ENCODE measurements around the gene RBM39. TPM values are rescaled to one million over a fixed set of nuclear protein-coding genes. Genes with fewer than 3 reads are reported as not detected.
"Not testable (repeated sequence)": the region's sequence is repeated elsewhere in the genome, so short reads cannot be mapped to it uniquely, and the experiment has no call there.

RBM39 gene
- total RNA-seq, 1 donor = 256 TPM

- no peak for DNase-seq (ENCODE audit: low read depth in 2 of 3, low spot score in 2 of 3)
These were observed 51.8 kb downstream of the RBM39 start for GRCh38 chr20:35690265-35690664.

GRCh38 chr20:35686872-35687271 is 55.2 kb downstream of the RBM39 start:
- DNase-seq (ENCODE audit: low read depth in 2 of 3, low spot score in 2 of 3) = not testable (repeated sequence)

- DNase-seq (ENCODE audit: low read depth in 2 of 3, low spot score in 2 of 3) = not testable (repeated sequence)
These were observed 56.7 kb downstream of the RBM39 start for GRCh38 chr20:35685368-35685767.

- DNase-seq (ENCODE audit: low read depth in 2 of 3, low spot score in 2 of 3) = no peak
These were observed 60.1 kb downstream of the RBM39 start for GRCh38 chr20:35681960-35682359.

- DNase-seq (ENCODE audit: low read depth in 2 of 3, low spot score in 2 of 3) = peak in 2 of 3 donors; percentile 43 to 66
These were observed 61.4 kb downstream of the RBM39 start for GRCh38 chr20:35680452-35681183.

GRCh38 chr20:35674921-35675320 is 67.1 kb downstream of the RBM39 start:
- DNase-seq (ENCODE audit: low read depth in 2 of 3, low spot score in 2 of 3) = no peak

GRCh38 chr20:35673884-35674283 is 68.2 kb downstream of the RBM39 start:
- no peak for DNase-seq (ENCODE audit: low read depth in 2 of 3, low spot score in 2 of 3)

- no peak for DNase-seq (ENCODE audit: low read depth in 2 of 3, low spot score in 2 of 3)
These were observed 72.4 kb downstream of the RBM39 start for GRCh38 chr20:35669681-35670080.

- DNase-seq (ENCODE audit: low read depth in 2 of 3, low spot score in 2 of 3) = no peak
These were observed 72.8 kb downstream of the RBM39 start for GRCh38 chr20:35669221-35669620.

GRCh38 chr20:35665949-35666288 is 76.1 kb downstream of the RBM39 start:
- no peak for DNase-seq (ENCODE audit: low read depth in 2 of 3, low spot score in 2 of 3)

- peak; percentile 86 to 96 (median 94) for DNase-seq (ENCODE audit: low read depth in 2 of 3, low spot score in 2 of 3)
These were observed 77.4 kb downstream of the RBM39 start, which contains the start of the genes CPNE1 and RBM12 for GRCh38 chr20:35664466-35665206. TSS of gene CPNE1 (minus strand) at chr20:35664900. CDS start at chr20:35632923, 31,977 bp downstream. TSS of gene RBM12 (minus strand) at chr20:35664900. CDS start at chr20:35655322, 9,578 bp downstream.

GRCh38 chr20:35663516-35664465 is 78.3 kb downstream of the RBM39 start:
- peak; percentile 41 to 64 (median 60) for DNase-seq (ENCODE audit: low read depth in 2 of 3, low spot score in 2 of 3)

GRCh38 chr20:35662551-35662950 is 79.5 kb downstream of the RBM39 start:
- no peak for DNase-seq (ENCODE audit: low read depth in 2 of 3, low spot score in 2 of 3)

GRCh38 chr20:35661908-35662307 is 80.2 kb downstream of the RBM39 start:
- no peak for DNase-seq (ENCODE audit: low read depth in 2 of 3, low spot score in 2 of 3)

GRCh38 chr20:35661053-35661452 is 81.0 kb downstream of the RBM39 start:
- no peak for DNase-seq (ENCODE audit: low read depth in 2 of 3, low spot score in 2 of 3)

- DNase-seq (ENCODE audit: low read depth in 2 of 3, low spot score in 2 of 3) = no peak
These were observed 81.7 kb downstream of the RBM39 start for GRCh38 chr20:35660122-35660937.

- DNase-seq (ENCODE audit: low read depth in 2 of 3, low spot score in 2 of 3) = peak in 2 of 3 donors; percentile 5
These were observed 84.8 kb downstream of the RBM39 start for GRCh38 chr20:35657271-35657670.

- DNase-seq (ENCODE audit: low read depth in 2 of 3, low spot score in 2 of 3) = no peak
These were observed 87.6 kb downstream of the RBM39 start for GRCh38 chr20:35654415-35654814.

GRCh38 chr20:35653893-35654292 is 88.2 kb downstream of the RBM39 start:
- DNase-seq (ENCODE audit: low read depth in 2 of 3, low spot score in 2 of 3) = no peak
